ENCODE data around the gene SEMA6A.

DNA sequence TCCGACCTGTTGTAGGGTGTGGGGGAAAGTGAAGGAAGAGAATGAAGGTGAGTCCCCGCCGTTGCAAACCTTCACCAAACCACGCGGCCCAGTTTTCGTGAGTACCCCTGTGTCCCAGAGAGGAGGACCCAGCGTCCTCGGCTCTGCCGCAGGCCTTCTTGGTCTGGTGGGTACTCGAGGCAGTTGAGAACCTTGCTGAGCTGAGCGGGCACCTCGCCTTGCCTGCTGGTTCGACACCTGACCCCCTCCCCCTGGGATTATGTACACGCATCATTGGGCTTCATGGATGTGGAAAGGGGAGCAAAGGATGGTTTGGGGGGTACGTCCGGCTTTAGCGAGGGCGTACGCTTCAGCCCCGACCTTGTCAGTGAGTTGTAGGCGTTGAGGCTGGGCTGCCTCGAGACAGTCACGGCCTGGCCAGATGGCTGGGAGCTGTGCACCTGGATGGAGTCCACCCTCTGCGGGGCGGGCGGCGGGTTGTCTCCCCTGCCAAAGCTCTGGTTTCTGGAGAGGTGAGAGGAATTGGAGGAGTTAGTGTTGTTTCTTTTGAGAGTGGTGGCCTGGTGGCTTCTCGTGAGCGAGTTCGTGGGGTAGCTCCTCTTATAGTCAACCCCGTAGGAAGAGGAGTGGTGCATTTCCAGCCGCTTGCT, 128.1 kb downstream of the SEMA6A start:
- TF ChIP-seq, protein P1, sequence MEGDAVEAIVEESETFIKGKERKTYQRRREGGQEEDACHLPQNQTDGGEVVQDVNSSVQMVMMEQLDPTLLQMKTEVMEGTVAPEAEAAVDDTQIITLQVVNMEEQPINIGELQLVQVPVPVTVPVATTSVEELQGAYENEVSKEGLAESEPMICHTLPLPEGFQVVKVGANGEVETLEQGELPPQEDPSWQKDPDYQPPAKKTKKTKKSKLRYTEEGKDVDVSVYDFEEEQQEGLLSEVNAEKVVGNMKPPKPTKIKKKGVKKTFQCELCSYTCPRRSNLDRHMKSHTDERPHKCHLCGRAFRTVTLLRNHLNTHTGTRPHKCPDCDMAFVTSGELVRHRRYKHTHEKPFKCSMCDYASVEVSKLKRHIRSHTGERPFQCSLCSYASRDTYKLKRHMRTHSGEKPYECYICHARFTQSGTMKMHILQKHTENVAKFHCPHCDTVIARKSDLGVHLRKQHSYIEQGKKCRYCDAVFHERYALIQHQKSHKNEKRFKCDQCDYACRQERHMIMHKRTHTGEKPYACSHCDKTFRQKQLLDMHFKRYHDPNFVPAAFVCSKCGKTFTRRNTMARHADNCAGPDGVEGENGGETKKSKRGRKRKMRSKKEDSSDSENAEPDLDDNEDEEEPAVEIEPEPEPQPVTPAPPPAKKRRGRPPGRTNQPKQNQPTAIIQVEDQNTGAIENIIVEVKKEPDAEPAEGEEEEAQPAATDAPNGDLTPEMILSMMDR (IDR thresholded peaks at IDR 0.05; ENCODE audit: low read length): no peak
- TF ChIP-seq EZH2 (IDR thresholded peaks at IDR 0.05; ENCODE audit: borderline replicate concordance, low read length): no peak
